GM12878 (cell line): Measurements from ENCODE around the gene KLF18. TPM values are rescaled to one million over a fixed set of nuclear protein-coding genes. Genes with fewer than 3 reads are reported as not detected.

ENCODE experiments used
- ATAC-seq: fragments of 200-7000 bp; cut with Tn5 transposase; 3 replicates; pipeline ENCODE4 v1.9.1; 2020; ENCODE audit warnings: mild to moderate bottlenecking, moderate library complexity
- BruUV-seq: library from RNA; stranded (reverse); fragments of 400-500 nt; replicated peaks from 2 replicates; lab custom pipeline; 2021; lab: Mats Ljungman, UMichigan
- CTCF ChIA-PET: fragments of 300-600 bp; sonication (Branson Sonifier 250); formaldehyde crosslinking; extraction: SDS; loops from one replicate; lab custom pipeline; 2021; ENCODE audit warnings: inconsistent platforms; lab: Yijun Ruan, JAX
- POLR2A ChIA-PET: fragments of 350-600 bp; formaldehyde crosslinking; extraction: SDS; loops from one replicate; lab custom pipeline; 2021; ENCODE audit warnings: inconsistent platforms; lab: Charles Lee
- RAD21 ChIA-PET: fragments of 300-600 bp; sonication (Branson Sonifier 250); formaldehyde crosslinking; loops from one replicate; lab custom pipeline; 2023; ENCODE audit warnings: antibody characterized with exemption; ENCODE audit not compliant: unreplicated experiment; lab: Charles Lee
- SMC1A ChIA-PET: fragments of 300-600 bp; sonication (Branson Sonifier 250); formaldehyde crosslinking; loops from one replicate; lab custom pipeline; 2023; ENCODE audit not compliant: unreplicated experiment, uncharacterized antibody; lab: Charles Lee
- DNase-seq: peaks from one replicate; pipeline ENCODE4 v3.0.0-alpha.2; 2011; ENCODE audit warnings: low read depth, low spot score
- FAIRE-seq: peaks from 3 replicates; lab custom pipeline; 2011; peaks lifted over from hg19 to GRCh38; lab: Jason Lieb, UNC
- H2AFZ ChIP-seq: 2 replicates; pipeline ENCODE4 v1.6.0; 2011; ENCODE audit warnings: low read depth, low read length, control low read depth; ENCODE audit not compliant: control insufficient read depth
- H3K27ac ChIP-seq: 2 replicates; pipeline ENCODE4 v1.5.1; 2011; ENCODE audit warnings: control low read depth; ENCODE audit not compliant: control insufficient read depth, insufficient read depth
- H3K27me3 ChIP-seq, 2 experiments: replicated peaks in 1 of 2; 2 replicates each; pipeline versions ENCODE4 v1.6.0 to v1.6.1; 2011; ENCODE audit warnings: low read length in 1 of 2; ENCODE audit not compliant: control insufficient read depth in 2 of 2, insufficient read depth in 2 of 2
- H3K36me3 ChIP-seq, 2 experiments: 2 replicates each; pipeline ENCODE4 v1.5.1; 2011; ENCODE audit warnings: low read length in 1 of 2; ENCODE audit not compliant: control insufficient read depth in 2 of 2, insufficient read depth in 2 of 2
- H3K4me1 ChIP-seq: 2 replicates; pipeline ENCODE4 v1.6.1; 2011; ENCODE audit warnings: mild to moderate bottlenecking, low read length, moderate library complexity, mixed read lengths; ENCODE audit not compliant: control insufficient read depth, insufficient read depth
- H3K4me2 ChIP-seq: 2 replicates; pipeline ENCODE4 v1.6.0; 2011; ENCODE audit warnings: control low read depth; ENCODE audit not compliant: control insufficient read depth, insufficient read depth
- H3K4me3 ChIP-seq: fragments of 200-600 bp; sonication (generic); 2 replicates; pipeline ENCODE4 v1.5.1; 2016
- H3K79me2 ChIP-seq: 2 replicates; pipeline ENCODE4 v1.6.0; 2011; ENCODE audit warnings: low read length; ENCODE audit not compliant: control insufficient read depth, insufficient read depth
- H3K9ac ChIP-seq: 2 replicates; pipeline ENCODE4 v1.8.0; 2011; ENCODE audit warnings: low read length, control low read depth, mixed read lengths; ENCODE audit not compliant: control insufficient read depth, insufficient read depth
- H3K9me3 ChIP-seq: replicated peaks from 3 replicates; pipeline ENCODE4 v1.5.1; 2011; ENCODE audit warnings: mild to moderate bottlenecking, low read length; ENCODE audit not compliant: control insufficient read depth, insufficient read depth
- H4K20me1 ChIP-seq: 2 replicates; pipeline ENCODE4 v1.6.0; 2011; ENCODE audit not compliant: control insufficient read depth, insufficient read depth
- ATF2 ChIP-seq: IDR thresholded peaks from 2 replicates; pipeline ENCODE4 v1.6.1; 2012; ENCODE audit warnings: low read length, inconsistent platforms
- BACH1 ChIP-seq: fragments of 450-650 bp; IDR thresholded peaks from 2 replicates; pipeline ENCODE4 v1.6.1; 2017; ENCODE audit warnings: mild to moderate bottlenecking, borderline replicate concordance
- CHD4 ChIP-seq: fragments of 200-600 bp; sonication (generic); IDR thresholded peaks from 2 replicates; pipeline ENCODE4 v1.6.1; 2016; ENCODE audit warnings: mild to moderate bottlenecking
- EZH2 ChIP-seq: IDR thresholded peaks from 2 replicates; pipeline ENCODE4 v1.6.1; 2012; ENCODE audit warnings: low read depth, mild to moderate bottlenecking, control low read depth, inconsistent platforms, low read length, borderline replicate concordance; ENCODE audit not compliant: control insufficient read depth
- IKZF1 ChIP-seq: fragments of 450-650 bp; conservative IDR thresholded peaks from 2 replicates; pipeline ENCODE4 v1.6.1; 2017; ENCODE audit warnings: antibody characterized with exemption, mild to moderate bottlenecking
- KDM1A ChIP-seq: fragments of 200-600 bp; sonication (generic); IDR thresholded peaks from 2 replicates; pipeline ENCODE4 v1.6.1; 2016; ENCODE audit warnings: borderline replicate concordance
- MEF2A ChIP-seq: IDR thresholded peaks from 2 replicates; pipeline ENCODE4 v1.6.1; 2011; ENCODE audit warnings: low read depth, mild to moderate bottlenecking, low read length, moderate library complexity; ENCODE audit not compliant: insufficient read depth
- POLR2AphosphoS2 ChIP-seq: IDR thresholded peaks from 2 replicates; pipeline ENCODE4 v1.6.1; 2011; ENCODE audit warnings: low read depth, mild to moderate bottlenecking, low read length, improper control_type of control experiment, moderate library complexity
- SREBF1 ChIP-seq: IDR thresholded peaks from 2 replicates; pipeline ENCODE4 v1.6.1; 2012; ENCODE audit warnings: mild to moderate bottlenecking, low read length
- TBL1XR1 ChIP-seq: IDR thresholded peaks from 2 replicates; pipeline ENCODE4 v1.6.1; 2012; ENCODE audit warnings: low read depth, low read length, improper control_type of control experiment
- ZNF687 ChIP-seq: fragments of 450-650 bp; IDR thresholded peaks from 2 replicates; pipeline ENCODE4 v1.6.1; 2017; ENCODE audit warnings: mild to moderate bottlenecking, moderate library complexity
- WGBS: methylation state at CpG from one replicate; pipeline ENCODE4 v1.1.6; 2016; ENCODE audit warnings: low lambda C conversion rate; ENCODE audit not compliant: insufficient replicate concordance, insufficient coverage; ENCODE audit errors: missing lambda C conversion rate; 5-methylcytosine and 5-hydroxymethylcytosine counted together
- in situ Hi-C: fragments of 300-500 bp; cut with MboI; formaldehyde crosslinking; loops from 9 replicates; pipeline ENCODE4 v1.14.3; 2018; ENCODE audit warnings: mixed read lengths
- intact Hi-C: fragments of 100-400 bp; cut with micrococcal nuclease; formaldehyde crosslinking; loops from one replicate; pipeline ENCODE4 v1.14.2; 2022; ENCODE audit not compliant: unreplicated experiment
- polyA plus RNA-seq, 11 experiments: library from polyadenylated mRNA; depleted of rRNA in 4 of 11; unstranded in 6 of 11; stranded (reverse) in 5 of 11; fragments of >200 nt; fragmentation: Nextera tagmentation in 4 of 11; fragmentation: Illumina TruSeq in 1 of 11; extraction: Ambion mirVana in 4 of 11; extraction: Trizol in 1 of 11; gene quantifications; 1 replicate in 1 of 11; 2 replicates in 10 of 11; pipeline versions ENCODE4 v1.2.1 to v1.2.3, GENCODE V29; 2011 to 2016; ENCODE audit warnings: inconsistent platforms in 2 of 11, missing spikeins in 2 of 11, low read depth in 1 of 11
- total RNA-seq, 4 experiments: library from RNA; depleted of rRNA in 3 of 4; stranded (reverse); fragments of >200 nt in 3 of 4; fragmentation: Illumina TruSeq in 1 of 4; extraction: Trizol in 1 of 4; gene quantifications; 2 replicates each; pipeline versions ENCODE4 v1.2.1 to v1.2.3, GENCODE V29; 2013 to 2021

Gene KLF18
- total and polyA plus RNA-seq, 10 of the 15 experiments (the other 5 are each of a cell fraction or from before 2014, with no cell fraction given): not detected

GRCh38 chr1:44101328-44101727 lies 40.1 kb downstream of the KLF18 start (continued):
- no peak for TF ChIP-seq CHD4
- TF ChIP-seq TBL1XR1: no peak

GRCh38 chr1:44100183-44100868 lies 41.1 kb downstream of the KLF18 start:
- POLR2A ChIA-PET: no interaction called here

More at GRCh38 chr1:44100183-44100868, 41.1 kb downstream of the KLF18 start:
- ChIA-PET SMC1A (no interaction called here), RAD21 (no interaction called here), CTCF (no interaction called here)
- intact Hi-C loops: no loop called here
- H3K27me3 ChIP-seq: no peaks in the 10 kb centered on the region
- no TSS peak for BruUV-seq
- no peak overlapping the region for H3K4me2 ChIP-seq
- H3K4me1 ChIP-seq: no peaks in the 10 kb centered on the region
- DNase-seq: no peak
- no peak for FAIRE-seq
- no peak overlapping the region for H3K27ac ChIP-seq
- H3K79me2 ChIP-seq: no peaks in the 10 kb centered on the region
- TF ChIP-seq MEF2A (no peak), POLR2AphosphoS2 (no peak), SREBF1 (no peak), CHD4 (no peak), EZH2 (no peak), ZNF687 (no peak), BACH1 (no peak), KDM1A (no peak), IKZF1 (no peak), ATF2 (no peak)
- TF ChIP-seq, all 136 proteins: peak for 0
- Histone ChIP-seq H3K36me3 (no peaks in the 10 kb centered on the region), H3K4me3 (no peak overlapping the region), H2AFZ (no peak overlapping the region), H3K9ac (no peak overlapping the region), H4K20me1 (no peaks in the 10 kb centered on the region), H3K9me3 (no peaks in the 10 kb centered on the region)
- in situ Hi-C loops: no loop called here
- 72% methylated on average over 7 of the region's 9 CpGs for WGBS
- ATAC-seq: no peak
